Retinal pigment epithelial cell (primary cell): ENCODE data around the gene AHRR.
A peak's percentile ranks its signal among the peaks of the same experiment; 100 is the strongest.

Source experiments
- DNase-seq: peaks from one replicate; pipeline ENCODE4 v3.0.0-alpha.2; 2010; ENCODE audit warnings: low read depth
- H3K4me3 ChIP-seq: 2 replicates; pipeline ENCODE4 v1.5.1; 2011; ENCODE audit warnings: mild to moderate bottlenecking, low read length, control low read depth, moderate library complexity
- TF ChIP-seq, protein P1 (sequence below): conservative IDR thresholded peaks from 2 replicates; pipeline ENCODE4 v1.5.1; 2011; ENCODE audit warnings: low read depth, low read length, control low read depth, inconsistent platforms

The AHRR gene

DNA sequence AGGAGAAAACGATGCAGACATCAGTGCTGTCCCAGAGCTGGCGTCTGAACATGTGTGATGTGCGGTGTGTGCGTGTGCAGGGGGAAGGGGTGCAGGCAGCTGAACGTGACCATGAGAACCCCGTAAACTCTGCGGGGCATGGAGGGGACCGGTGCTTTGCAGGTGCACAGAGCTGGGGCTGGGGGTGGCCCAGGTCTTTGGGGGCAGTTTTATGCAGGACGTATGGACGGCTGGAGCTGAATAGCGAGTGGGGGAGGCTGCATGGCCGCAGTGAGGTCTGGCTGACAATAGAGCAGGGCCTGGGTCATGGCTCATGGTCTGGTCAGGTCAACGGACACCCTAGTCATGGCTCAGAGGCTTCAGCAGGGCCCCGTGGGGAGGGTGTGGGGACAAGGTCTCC, 118.1 kb downstream of the AHRR start:
- TF ChIP-seq, protein P1, sequence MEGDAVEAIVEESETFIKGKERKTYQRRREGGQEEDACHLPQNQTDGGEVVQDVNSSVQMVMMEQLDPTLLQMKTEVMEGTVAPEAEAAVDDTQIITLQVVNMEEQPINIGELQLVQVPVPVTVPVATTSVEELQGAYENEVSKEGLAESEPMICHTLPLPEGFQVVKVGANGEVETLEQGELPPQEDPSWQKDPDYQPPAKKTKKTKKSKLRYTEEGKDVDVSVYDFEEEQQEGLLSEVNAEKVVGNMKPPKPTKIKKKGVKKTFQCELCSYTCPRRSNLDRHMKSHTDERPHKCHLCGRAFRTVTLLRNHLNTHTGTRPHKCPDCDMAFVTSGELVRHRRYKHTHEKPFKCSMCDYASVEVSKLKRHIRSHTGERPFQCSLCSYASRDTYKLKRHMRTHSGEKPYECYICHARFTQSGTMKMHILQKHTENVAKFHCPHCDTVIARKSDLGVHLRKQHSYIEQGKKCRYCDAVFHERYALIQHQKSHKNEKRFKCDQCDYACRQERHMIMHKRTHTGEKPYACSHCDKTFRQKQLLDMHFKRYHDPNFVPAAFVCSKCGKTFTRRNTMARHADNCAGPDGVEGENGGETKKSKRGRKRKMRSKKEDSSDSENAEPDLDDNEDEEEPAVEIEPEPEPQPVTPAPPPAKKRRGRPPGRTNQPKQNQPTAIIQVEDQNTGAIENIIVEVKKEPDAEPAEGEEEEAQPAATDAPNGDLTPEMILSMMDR: no peak
- H3K4me3 ChIP-seq: no peak overlapping the region
- DNase-seq: no peak

DNA sequence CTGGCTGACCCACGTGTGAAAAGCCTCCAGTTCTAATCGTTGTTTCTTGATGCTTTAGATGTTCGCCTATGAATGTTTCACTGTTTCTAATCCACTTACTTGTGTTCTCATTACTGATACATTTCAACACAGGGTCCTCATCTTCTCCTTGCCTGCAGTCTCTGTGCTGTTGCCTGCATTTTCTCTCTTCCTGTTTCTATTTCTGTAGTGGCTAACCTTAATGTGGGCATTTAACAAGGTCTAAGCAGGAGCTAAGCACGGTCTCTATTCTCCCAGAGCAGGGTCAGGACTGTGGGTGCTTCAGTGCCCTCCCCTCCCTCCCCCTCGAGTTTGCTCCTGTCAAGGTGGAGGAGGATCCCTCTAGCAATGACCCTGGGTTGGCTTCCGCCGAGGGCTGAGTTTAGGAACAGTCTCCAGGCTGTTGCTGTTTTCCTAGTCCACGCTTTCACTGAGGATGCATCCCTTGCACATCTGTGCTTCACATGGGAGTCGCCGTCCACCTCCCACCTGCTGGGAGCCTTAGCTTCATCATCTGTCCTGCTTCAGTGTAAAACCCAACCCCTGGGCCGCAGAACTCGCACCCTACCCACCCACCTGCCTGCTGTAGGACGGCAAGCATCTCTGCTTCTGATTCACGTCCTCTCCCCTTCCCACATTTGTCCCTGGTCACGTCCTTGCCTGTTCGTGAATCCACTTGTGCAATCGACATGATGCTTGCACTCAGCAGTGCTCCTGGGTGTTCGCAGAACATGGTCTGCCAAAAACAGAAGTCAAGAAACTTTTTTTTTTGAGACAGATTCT, 119.1 kb downstream of the AHRR start:
- no peak for DNase-seq
- TF ChIP-seq, protein P1: no peak
- no peak overlapping the region for H3K4me3 ChIP-seq

DNA sequence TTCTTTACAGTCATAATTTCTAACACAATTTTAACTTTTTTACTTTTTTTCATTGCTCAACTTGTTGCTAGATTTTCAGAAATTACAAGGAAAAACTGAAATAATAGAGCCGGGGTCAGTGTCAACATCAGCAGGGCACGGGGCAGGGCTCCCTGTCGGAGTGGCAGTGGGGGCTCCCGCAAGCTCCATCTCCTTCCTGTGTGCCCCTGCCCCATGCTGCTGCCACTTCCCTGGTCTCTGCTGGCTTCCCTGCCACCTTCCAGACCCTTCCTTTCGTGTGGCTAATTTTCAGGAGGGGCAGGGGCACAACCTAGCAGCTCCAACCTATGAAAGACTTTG, 120.5 kb downstream of the AHRR start:
- DNase-seq: no peak
- peak overlapping the region; percentile 79 for H3K4me3 ChIP-seq
- TF ChIP-seq, protein P1: no peak

DNA sequence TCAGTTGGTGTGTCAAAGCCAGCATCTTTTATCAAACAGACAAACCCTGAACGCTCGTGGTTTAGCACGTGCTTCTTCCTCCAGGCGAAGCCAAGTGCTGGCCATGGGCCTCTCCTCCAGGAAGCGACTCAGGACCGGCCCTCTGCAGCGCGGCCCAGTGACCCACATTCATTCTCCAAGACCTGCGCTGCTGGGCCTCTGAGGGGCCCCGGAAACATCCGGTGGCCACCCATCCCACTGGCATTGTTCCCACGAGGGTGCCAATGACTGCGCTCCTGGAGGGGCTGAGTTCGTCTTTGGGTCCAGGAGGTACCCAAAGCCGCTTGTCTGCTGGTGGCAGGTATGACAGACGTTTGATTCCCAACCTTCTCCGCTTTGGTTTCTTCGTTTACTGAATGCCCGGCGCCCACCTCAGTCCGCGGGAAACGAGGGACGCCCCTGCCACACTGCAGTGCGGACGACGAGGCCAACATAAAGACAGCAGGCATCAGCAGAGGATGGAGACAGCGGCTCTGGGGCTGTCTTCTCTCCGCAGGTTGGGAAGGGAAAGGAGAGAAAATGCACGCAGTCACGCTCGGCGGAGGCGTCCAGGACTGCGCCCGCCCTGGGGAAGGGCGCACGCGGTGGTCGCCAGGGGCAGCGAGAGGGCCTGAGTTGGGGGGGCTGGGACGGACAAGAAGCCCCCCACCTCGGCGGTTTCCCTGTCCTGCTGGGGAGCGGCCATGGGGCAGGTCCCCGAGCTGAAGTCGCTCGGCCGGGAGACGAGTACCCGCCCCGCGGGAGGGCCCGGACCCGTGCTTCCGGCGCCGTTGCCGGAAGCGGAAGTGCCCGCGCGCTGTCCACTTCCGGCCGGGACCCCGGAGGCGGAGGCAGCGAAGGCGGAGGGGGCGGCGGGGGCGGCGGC, 121.1 kb downstream of the AHRR start, which contains the start of gene EXOC3:
EXOC3 (plus strand) TSS at position 842 of the 904 bp plus-strand sequence. CDS start 3,030 bp downstream, outside the sequence.
- TF ChIP-seq, protein P1: no peak
- no peak for DNase-seq
- H3K4me3 ChIP-seq: peak within 1 kb of the TSS; percentile 97

DNA sequence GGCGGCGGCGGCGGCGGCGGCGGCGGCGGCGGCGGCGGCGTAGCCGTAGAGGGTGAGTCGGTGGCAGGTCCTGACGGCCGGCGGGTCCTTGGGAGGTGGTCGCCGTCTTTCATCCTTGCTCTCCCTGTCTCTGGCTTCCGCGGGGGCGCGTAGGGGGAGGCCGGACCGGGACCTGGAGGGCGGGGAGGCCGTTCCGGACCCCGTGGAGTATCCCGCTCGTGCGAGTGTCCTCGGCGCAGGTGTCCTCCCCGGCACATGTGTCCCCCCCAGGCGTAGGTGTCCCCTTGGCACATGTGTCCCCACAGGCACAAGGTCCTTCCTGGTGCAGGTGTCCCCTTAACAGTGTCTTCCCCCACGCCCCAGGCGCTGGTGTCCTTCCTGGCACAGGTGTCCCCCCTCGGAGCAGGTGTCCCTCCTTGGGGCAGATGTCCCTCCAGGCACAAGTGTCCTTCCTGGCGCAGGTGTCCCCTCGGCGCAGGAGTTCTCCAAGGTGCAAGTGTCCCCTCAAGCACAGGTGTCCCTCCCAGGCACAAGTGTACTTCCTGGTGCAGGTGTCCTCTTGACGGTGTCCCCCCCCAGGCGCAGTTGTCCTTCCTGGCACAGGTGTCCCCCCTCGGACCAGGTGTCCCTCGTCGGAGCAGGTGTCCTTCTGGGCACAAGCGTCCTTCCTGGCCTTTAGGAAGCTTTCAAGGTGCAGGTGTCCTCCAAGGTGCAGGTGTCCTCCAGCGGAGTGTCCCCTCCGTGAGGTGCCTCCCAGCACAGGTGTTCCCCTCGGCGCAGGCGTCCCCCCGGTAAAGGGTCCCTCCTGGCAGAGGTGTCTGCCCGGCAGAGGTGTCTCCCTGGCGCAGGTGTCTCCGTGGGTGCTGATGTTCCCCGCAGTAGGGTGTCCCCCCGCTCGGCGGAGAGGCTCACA, 122.0 kb downstream of the AHRR start:
- DNase-seq: no peak
- H3K4me3 ChIP-seq: peak overlapping the region; percentile 97

DNA sequence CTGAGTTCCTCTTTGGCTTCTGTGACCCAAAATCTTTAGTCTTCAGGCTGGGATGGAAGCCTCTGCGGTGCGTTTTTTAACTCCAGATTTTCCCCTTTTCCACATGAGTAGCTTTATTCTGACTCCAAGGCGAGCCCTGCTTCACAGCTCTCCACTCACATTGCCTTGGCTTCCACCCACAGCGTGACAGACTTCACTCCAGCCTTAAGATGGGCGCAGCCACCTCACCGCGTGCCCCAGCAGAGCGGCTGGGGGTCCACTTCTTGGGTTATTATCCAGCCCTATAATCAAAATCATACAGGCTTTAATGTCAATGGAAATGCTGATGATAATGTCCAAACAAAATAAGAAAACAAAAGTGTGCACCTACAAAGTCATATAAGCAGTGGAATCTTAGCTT, 122.7 kb downstream of the AHRR start:
- TF ChIP-seq, protein P1: no peak
- no peak for DNase-seq
- H3K4me3 ChIP-seq: peak overlapping the region; percentile 97

More for the DNA sequence above, 122.0 kb downstream of the AHRR start:
- TF ChIP-seq, protein P1: no peak
